Peyer's patch (tissue), 4 donors: ENCODE results near the gene BBS9. TPM values are rescaled to one million over a fixed set of nuclear protein-coding genes. Genes with fewer than 3 reads are reported as not detected.
"Not testable (repeated sequence)": the region's sequence is repeated elsewhere in the genome, so short reads cannot be mapped to it uniquely, and the experiment has no call there.

Experiments used
- DNase-seq, 3 donors: peaks; one replicate each; pipeline ENCODE4 v3.0.0-alpha.2; 2017 to 2019
- H3K27ac ChIP-seq, 4 donors: fragments of 200-600 bp; sonication (generic); one replicate each; pipeline ENCODE4 v1.5.1; 2016 to 2019
- H3K27me3 ChIP-seq, 2 donors: fragments of 200-600 bp; sonication (generic); one replicate each; pipeline ENCODE4 v1.5.1; 2019
- H3K36me3 ChIP-seq, 3 donors: fragments of 200-600 bp; sonication (generic); one replicate each; pipeline ENCODE4 v1.5.1; 2016 to 2019
- H3K4me1 ChIP-seq, 4 donors: fragments of 200-600 bp; sonication (generic); one replicate each; pipeline ENCODE4 v1.5.1; 2016 to 2019
- H3K4me3 ChIP-seq, 4 donors: fragments of 200-600 bp; sonication (generic); 1 replicate in 3 of 4; 2 replicates in 1 of 4; pipeline ENCODE4 v1.5.1; 2016 to 2019; ENCODE audit warnings: mild to moderate bottlenecking in 1 of 4
- H3K9me3 ChIP-seq, 4 donors: fragments of 200-600 bp; sonication (generic); one replicate each; pipeline ENCODE4 v1.5.1; 2016 to 2019; ENCODE audit warnings: mild to moderate bottlenecking in 1 of 4
- CTCF ChIP-seq, 6 experiments: fragments of 450-650 bp in 4 of 6; fragments of 200-600 bp in 2 of 6; sonication (generic) in 1 of 6; IDR thresholded peaks; one replicate each; pipeline ENCODE4 v1.5.1; 2017 to 2019; ENCODE audit warnings: antibody characterized with exemption in 6 of 6, mild to moderate bottlenecking in 3 of 6, moderate library complexity in 1 of 6
- POLR2A ChIP-seq, 2 donors: fragments of 450-650 bp; IDR thresholded peaks; one replicate each; pipeline ENCODE4 v1.5.1; 2017; ENCODE audit warnings: antibody characterized with exemption in 2 of 2, mild to moderate bottlenecking in 2 of 2, moderate library complexity in 2 of 2
- total RNA-seq, 4 donors: library from RNA; depleted of rRNA; stranded (reverse); fragments of >200 nt; gene quantifications; one replicate each; pipeline ENCODE4 v1.1.0, GENCODE V29; 2016

Gene BBS9
- total RNA-seq, 4 donors from 2014 or later: 10.9 to 51.2 (median 19.4) TPM

GRCh38 chr7:33089142-33089541 lies 40.2 kb upstream of the BBS9 start:
- Histone ChIP-seq H3K27ac (no peak overlapping the region), H3K4me3 (no peak overlapping the region), H3K27me3 (no peaks in the 10 kb centered on the region), H3K9me3 (no peaks in the 10 kb centered on the region), H3K36me3 (peaks cover 0 to 6% (median 0%) of the 10 kb centered on the region in 3 donors), H3K4me1 (no peaks in the 10 kb centered on the region)
- TF ChIP-seq CTCF (IDR thresholded peaks at IDR 0.05) (no peak), POLR2A (IDR thresholded peaks at IDR 0.05) (no peak)
- DNase-seq: no peak

DNA sequence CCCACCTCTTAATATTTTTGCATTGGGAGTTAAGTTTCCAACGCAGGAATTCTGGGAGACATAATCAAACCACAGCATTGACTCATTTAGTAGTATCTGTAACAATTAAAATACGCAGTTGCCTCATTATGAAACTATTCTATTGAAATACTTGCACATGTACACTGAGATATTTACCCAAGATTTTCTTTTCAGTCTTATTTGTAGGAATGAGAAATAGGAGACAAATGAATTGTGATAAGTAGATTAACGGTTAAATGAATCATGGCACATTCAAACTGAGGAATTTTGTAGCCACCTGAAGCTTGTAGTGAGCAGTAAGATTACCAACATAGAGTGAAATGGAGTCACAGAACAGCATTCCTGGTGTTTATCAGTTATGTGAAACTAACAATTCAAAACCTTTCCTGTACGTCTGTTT lies 38.2 kb upstream of the BBS9 start:
- TF ChIP-seq POLR2A (IDR thresholded peaks at IDR 0.05) (no peak), CTCF (IDR thresholded peaks at IDR 0.05) (no peak)
- H3K36me3 ChIP-seq: peaks cover 0 to 22% (median 0%) of the 10 kb centered on the region in 3 donors
- no peak for DNase-seq
- H3K4me1 ChIP-seq: no peaks in the 10 kb centered on the region
- no peak overlapping the region for H3K27ac ChIP-seq
- no peaks in the 10 kb centered on the region for H3K9me3 ChIP-seq
- H3K4me3 ChIP-seq: no peak overlapping the region
- H3K27me3 ChIP-seq: no peaks in the 10 kb centered on the region

- Histone ChIP-seq H3K9me3 (no peaks in the 10 kb centered on the region), H3K27me3 (no peaks in the 10 kb centered on the region), H3K36me3 (peaks cover 0 to 28% (median 0%) of the 10 kb centered on the region in 3 donors), H3K27ac (no peak overlapping the region), H3K4me3 (no peak overlapping the region), H3K4me1 (no peaks in the 10 kb centered on the region)
- no peak for TF ChIP-seq CTCF (IDR thresholded peaks at IDR 0.05)
- no peak for TF ChIP-seq POLR2A (IDR thresholded peaks at IDR 0.05)
- DNase-seq: no peak
These were observed 37.6 kb upstream of the BBS9 start for GRCh38 chr7:33091641-33092191.

- Histone ChIP-seq H3K27me3 (no peaks in the 10 kb centered on the region), H3K9me3 (no peaks in the 10 kb centered on the region), H3K27ac (no peak overlapping the region), H3K36me3 (peaks cover 0 to 43% (median 0%) of the 10 kb centered on the region in 3 donors), H3K4me1 (no peaks in the 10 kb centered on the region), H3K4me3 (no peak overlapping the region)
- TF ChIP-seq POLR2A (IDR thresholded peaks at IDR 0.05): no peak
- TF ChIP-seq CTCF (IDR thresholded peaks at IDR 0.05): no peak
- DNase-seq: no peak
These were observed 36.1 kb upstream of the BBS9 start for GRCh38 chr7:33093266-33093665.

DNA sequence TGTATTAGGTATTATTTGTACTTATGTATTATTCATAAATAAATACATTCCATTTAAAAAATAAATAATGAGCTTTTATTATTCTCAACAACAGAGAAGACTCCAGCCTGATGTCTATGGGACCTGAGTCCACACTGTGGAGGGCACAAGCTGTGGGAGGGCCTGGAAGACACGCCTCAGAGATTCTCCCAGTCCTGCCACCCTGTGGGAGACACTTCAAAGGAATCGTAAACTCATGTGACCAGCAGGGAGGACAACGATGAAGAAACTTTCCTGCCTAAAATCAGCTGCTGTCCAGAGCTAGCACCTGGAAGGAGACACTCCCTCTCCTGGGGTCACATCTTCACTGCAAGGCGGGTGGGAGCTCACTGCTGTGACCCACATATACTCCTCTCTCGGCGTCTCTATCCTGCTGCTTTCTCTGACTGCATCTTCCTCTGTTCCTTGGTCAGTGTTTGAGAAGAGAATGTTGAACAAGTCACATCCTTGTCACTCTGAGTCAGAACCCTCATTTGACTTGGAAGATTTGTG lies 34.6 kb upstream of the BBS9 start:
- H3K27me3 ChIP-seq, H3K9me3 ChIP-seq, H3K4me1 ChIP-seq, H3K27ac ChIP-seq, H3K4me3 ChIP-seq, DNase-seq: not testable (repeated sequence)
- peaks cover 0 to 57% (median 0%) of the 10 kb centered on the region in 3 donors for H3K36me3 ChIP-seq

DNA sequence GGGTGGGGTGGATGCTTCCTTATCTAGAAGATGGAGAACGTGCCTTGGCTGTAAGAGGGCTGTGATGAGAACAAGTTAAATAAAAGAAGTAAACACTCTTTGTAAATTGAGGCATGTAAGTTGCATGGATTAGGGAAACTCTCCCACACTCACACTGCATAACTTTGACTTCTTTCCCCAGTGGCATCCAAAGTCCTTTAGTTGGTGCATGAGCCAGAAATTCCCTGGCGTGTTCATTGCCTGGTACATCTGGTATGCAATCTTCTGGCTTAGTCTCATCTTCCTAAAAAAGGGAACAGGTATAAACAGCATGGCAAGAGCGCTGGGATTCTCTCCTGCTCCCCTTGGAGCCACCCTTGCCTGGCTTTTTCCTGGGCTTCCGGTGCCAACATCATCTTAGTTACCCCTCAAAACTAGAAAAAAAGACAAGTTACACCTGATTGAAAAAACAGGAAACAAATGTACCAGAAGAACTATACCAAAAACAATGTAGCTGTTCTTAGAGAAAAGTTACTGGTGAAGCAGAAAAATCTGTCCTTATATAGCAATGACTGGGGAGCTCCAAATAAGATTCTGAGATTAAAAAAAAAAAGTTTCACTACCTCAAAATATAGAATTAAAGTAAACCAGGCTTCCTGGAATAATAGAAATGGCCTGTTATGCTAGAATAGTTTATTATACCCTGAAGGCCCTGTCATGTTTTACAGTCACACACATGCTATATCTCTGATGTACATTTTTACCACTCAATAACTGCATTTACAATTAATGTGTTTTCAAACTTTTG lies 30.0 kb upstream of the BBS9 start:
- Histone ChIP-seq H3K36me3 (peaks cover 0 to 79% (median 0%) of the 10 kb centered on the region in 3 donors), H3K4me3 (no peak overlapping the region), H3K9me3 (no peaks in the 10 kb centered on the region), H3K27ac (peak overlapping the region in 2 of 4 donors; percentile 11 to 70), H3K4me1 (peaks cover 0 to 9% (median 0%) of the 10 kb centered on the region in 4 donors), H3K27me3 (no peaks in the 10 kb centered on the region)
- DNase-seq: no peak
- TF ChIP-seq CTCF (IDR thresholded peaks at IDR 0.05): no peak
- TF ChIP-seq POLR2A (IDR thresholded peaks at IDR 0.05): no peak
